H1 (cell line): ENCODE data around the gene TMEM45A. TPM values are rescaled to one million over a fixed set of nuclear protein-coding genes. Genes with fewer than 3 reads are reported as not detected.

Experiments used
- CTCF ChIA-PET: fragments of 300-600 bp; sonication (Branson Sonifier 250); formaldehyde crosslinking; loops from one replicate; lab custom pipeline; 2021; ENCODE audit not compliant: partially characterized antibody; lab: Charles Lee
- POLR2A ChIA-PET: fragments of 300-600 bp; sonication (Branson Sonifier 250); formaldehyde crosslinking; loops from one replicate; lab custom pipeline; 2021; ENCODE audit warnings: inconsistent platforms; ENCODE audit not compliant: partially characterized antibody; lab: Charles Lee
- DNase-seq, 2 experiments: peaks; one replicate each; pipeline versions ENCODE4 v3.0.0 to v3.0.0-alpha.2; 2010 to 2022; ENCODE audit warnings: low spot score in 2 of 2, low read depth in 1 of 2, mixed read lengths in 1 of 2
- FAIRE-seq: peaks from 2 replicates; lab custom pipeline; 2011; peaks lifted over from hg19 to GRCh38; lab: Jason Lieb, UNC
- H2AFZ ChIP-seq: 2 replicates; pipeline ENCODE4 v1.8.1; 2012; ENCODE audit warnings: low read length, inconsistent platforms
- H2AK5ac ChIP-seq: 2 replicates; pipeline ENCODE4 v1.6.1; 2013; ENCODE audit warnings: low read depth, low read length
- H2BK120ac ChIP-seq: replicated peaks from 2 replicates; pipeline ENCODE3; 2013; ENCODE audit warnings: low read depth, low read length, inconsistent platforms
- H2BK12ac ChIP-seq: 2 replicates; pipeline ENCODE4 v1.6.1; 2013; ENCODE audit warnings: low read depth, low read length
- H2BK15ac ChIP-seq: 2 replicates; pipeline ENCODE4 v1.6.1; 2013; ENCODE audit warnings: low read length
- H2BK20ac ChIP-seq: 2 replicates; pipeline ENCODE4 v1.6.1; 2013; ENCODE audit warnings: low read length
- H2BK5ac ChIP-seq: 2 replicates; pipeline ENCODE4 v1.6.1; 2013; ENCODE audit warnings: low read depth, low read length
- H3K14ac ChIP-seq: 2 replicates; pipeline ENCODE4 v1.6.1; 2013; ENCODE audit warnings: inconsistent platforms; ENCODE audit not compliant: insufficient read length
- H3K18ac ChIP-seq: 2 replicates; pipeline ENCODE4 v1.6.1; 2013; ENCODE audit warnings: low read length; ENCODE audit errors: extremely low read depth
- H3K23ac ChIP-seq: 2 replicates; pipeline ENCODE4 v1.6.1; 2013; ENCODE audit warnings: inconsistent platforms; ENCODE audit not compliant: insufficient read length
- H3K23me2 ChIP-seq: 2 replicates; pipeline ENCODE4 v1.6.1; 2013; ENCODE audit warnings: low read depth, low read length
- H3K27ac ChIP-seq: 2 replicates; pipeline ENCODE4 v1.6.1; 2011; ENCODE audit warnings: low read depth, low read length, inconsistent platforms
- H3K27me3 ChIP-seq, 4 experiments: replicated peaks in 1 of 4; 1 replicate in 1 of 4; 2 replicates in 3 of 4; pipeline versions ENCODE4 v1.6.1 to v1.8.1; 2011 to 2013; ENCODE audit warnings: low read length in 3 of 4, mild to moderate bottlenecking in 3 of 4, inconsistent platforms in 2 of 4, mixed read lengths in 2 of 4, moderate library complexity in 1 of 4; ENCODE audit not compliant: control insufficient read depth in 3 of 4, insufficient read depth in 3 of 4; ENCODE audit errors: extremely low read depth in 1 of 4
- H3K36me3 ChIP-seq, 4 experiments: 2 replicates each; pipeline versions ENCODE4 v1.6.1 to v1.8.1; 2011 to 2013; ENCODE audit warnings: mild to moderate bottlenecking in 4 of 4, low read length in 3 of 4, moderate library complexity in 2 of 4, control low read depth in 1 of 4, inconsistent platforms in 1 of 4; ENCODE audit not compliant: insufficient read depth in 4 of 4, control insufficient read depth in 2 of 4
- H3K4ac ChIP-seq: replicated peaks from 2 replicates; pipeline ENCODE3; 2013; ENCODE audit warnings: low read length, low read depth, mixed read lengths, inconsistent platforms; ENCODE audit not compliant: insufficient read length
- H3K4me1 ChIP-seq, 4 experiments: replicated peaks in 1 of 4; 1 replicate in 1 of 4; 2 replicates in 3 of 4; pipeline versions ENCODE4 v1.6.1 to v1.8.1; 2011 to 2013; ENCODE audit warnings: low read length in 3 of 4, inconsistent platforms in 2 of 4, mixed read lengths in 1 of 4; ENCODE audit not compliant: insufficient read depth in 4 of 4, control insufficient read depth in 3 of 4
- H3K4me2 ChIP-seq, 2 experiments: 2 replicates each; pipeline versions ENCODE4 v1.6.1 to v1.8.1; 2011 to 2013; ENCODE audit warnings: low read depth in 2 of 2, low read length in 2 of 2, control low read depth in 1 of 2, inconsistent platforms in 1 of 2, mild to moderate bottlenecking in 1 of 2; ENCODE audit not compliant: insufficient read depth in 1 of 2
- H3K4me3 ChIP-seq, 4 experiments: fragments of 200-600, 300-600 bp in 1 of 4; sonication (generic), shearing (Covaris generic), sonication (Bioruptor Twin) in 1 of 4; 2 replicates each; pipeline versions ENCODE4 v1.5.1 to v1.8.1; 2011 to 2016; ENCODE audit warnings: low read length in 4 of 4, low read depth in 3 of 4, control low read depth in 2 of 4, inconsistent platforms in 2 of 4, mild to moderate bottlenecking in 2 of 4, mixed read lengths in 1 of 4, moderate library complexity in 1 of 4; ENCODE audit not compliant: insufficient read depth in 2 of 4; ENCODE audit errors: extremely low read depth in 1 of 4
- H3K56ac ChIP-seq: replicated peaks from 2 replicates; pipeline ENCODE3; 2013; ENCODE audit warnings: low read depth, mild to moderate bottlenecking, mixed read lengths, low read length, inconsistent platforms; ENCODE audit not compliant: insufficient read length
- H3K79me1 ChIP-seq: 2 replicates; pipeline ENCODE4 v1.6.1; 2013; ENCODE audit warnings: low read depth, low read length, control low read depth
- H3K79me2 ChIP-seq, 2 experiments: 2 replicates each; pipeline versions ENCODE4 v1.6.1 to v1.8.1; 2012 to 2013; ENCODE audit warnings: low read length in 2 of 2, mild to moderate bottlenecking in 2 of 2, inconsistent platforms in 1 of 2; ENCODE audit not compliant: insufficient read depth in 2 of 2, control insufficient read depth in 1 of 2
- H3K9ac ChIP-seq, 4 experiments: replicated peaks in 1 of 4; 1 replicate in 1 of 4; 2 replicates in 3 of 4; pipeline versions ENCODE4 v1.6.1 to v1.8.1; 2011 to 2013; ENCODE audit warnings: low read depth in 3 of 4, low read length in 3 of 4, control low read depth in 2 of 4, mild to moderate bottlenecking in 2 of 4, moderate library complexity in 2 of 4, inconsistent platforms in 1 of 4; ENCODE audit errors: extremely low read depth in 1 of 4
- H3K9me3 ChIP-seq, 2 experiments: 2 replicates each; pipeline versions ENCODE4 v1.6.1 to v1.8.1; 2012 to 2013; ENCODE audit warnings: mild to moderate bottlenecking in 2 of 2, moderate library complexity in 2 of 2, control low read depth in 1 of 2, inconsistent platforms in 1 of 2, low read depth in 1 of 2, low read length in 1 of 2, mixed read lengths in 1 of 2; ENCODE audit not compliant: insufficient read depth in 2 of 2
- H4K20me1 ChIP-seq, 2 experiments: replicated peaks in 1 of 2; 2 replicates each; pipeline versions ENCODE3 to v1.8.1; 2011 to 2013; ENCODE audit warnings: inconsistent platforms in 2 of 2, low read length in 2 of 2, mild to moderate bottlenecking in 1 of 2; ENCODE audit not compliant: insufficient read depth in 2 of 2, control insufficient read depth in 1 of 2
- H4K5ac ChIP-seq: 2 replicates; pipeline ENCODE4 v1.6.1; 2013; ENCODE audit warnings: low read length, low read depth, mixed read lengths, inconsistent platforms; ENCODE audit not compliant: insufficient read length
- H4K8ac ChIP-seq: 2 replicates; pipeline ENCODE4 v1.8.0; 2013; ENCODE audit warnings: mild to moderate bottlenecking, moderate library complexity, low read length, inconsistent platforms; ENCODE audit not compliant: insufficient read depth; ENCODE audit errors: extremely low read depth
- H4K91ac ChIP-seq: replicated peaks from 2 replicates; pipeline ENCODE3; 2013; ENCODE audit warnings: low read length, mixed read lengths, inconsistent platforms; ENCODE audit not compliant: insufficient read length
- JUN ChIP-seq: IDR thresholded peaks from 2 replicates; pipeline ENCODE4 v1.6.1; 2011; ENCODE audit warnings: low read depth, mild to moderate bottlenecking, improper control_type of control experiment, low read length
- JUND ChIP-seq: IDR thresholded peaks from 2 replicates; pipeline ENCODE4 v1.6.1; 2011; ENCODE audit warnings: mild to moderate bottlenecking, improper control_type of control experiment, low read length
- SP2 ChIP-seq: IDR thresholded peaks from 2 replicates; pipeline ENCODE4 v1.6.1; 2012; ENCODE audit warnings: mild to moderate bottlenecking, low read length, inconsistent platforms
- WGBS, 2 experiments: shearing (Covaris generic) in 1 of 2; methylation state at CpG; one replicate each; pipeline versions ENCODE4 v1.1.6 to v1.1.7; 2013 to 2015; ENCODE audit warnings: low lambda C conversion rate in 2 of 2, mixed read lengths in 2 of 2, inconsistent platforms in 1 of 2, low coverage in 1 of 2, missing lambda C conversion rate in 1 of 2; ENCODE audit not compliant: insufficient replicate concordance in 2 of 2, insufficient coverage in 1 of 2, insufficient read length in 1 of 2; ENCODE audit errors: extremely low coverage in 1 of 2, missing lambda C conversion rate in 1 of 2; 5-methylcytosine and 5-hydroxymethylcytosine counted together
- polyA plus RNA-seq, 7 experiments: library from polyadenylated mRNA; depleted of rRNA in 3 of 7; stranded (reverse) in 5 of 7; unstranded in 2 of 7; fragments of >200 nt in 5 of 7; fragments of 200-250 nt in 2 of 7; gene quantifications; 1 replicate in 5 of 7; 2 replicates in 1 of 7; 4 replicates in 1 of 7; pipeline versions ENCODE4 v1.2.1 to v1.2.3, GENCODE V29; 2011 to 2013; ENCODE audit warnings: missing spikeins in 2 of 7, mixed read lengths in 2 of 7
- total RNA-seq: library from RNA; stranded (reverse); fragmentation: NEBNext Ultra II Directional; extraction: Animal tissue kit (Norgen Biotek cat#: 25700); gene quantifications from 2 replicates; pipeline ENCODE4 v1.2.1, GENCODE V29; 2021

The TMEM45A gene
- total and polyA plus RNA-seq, 2 of the 8 experiments (the other 6 are each of a cell fraction or from before 2014, with no cell fraction given), result 12.9 to 14.2 TPM

DNA sequence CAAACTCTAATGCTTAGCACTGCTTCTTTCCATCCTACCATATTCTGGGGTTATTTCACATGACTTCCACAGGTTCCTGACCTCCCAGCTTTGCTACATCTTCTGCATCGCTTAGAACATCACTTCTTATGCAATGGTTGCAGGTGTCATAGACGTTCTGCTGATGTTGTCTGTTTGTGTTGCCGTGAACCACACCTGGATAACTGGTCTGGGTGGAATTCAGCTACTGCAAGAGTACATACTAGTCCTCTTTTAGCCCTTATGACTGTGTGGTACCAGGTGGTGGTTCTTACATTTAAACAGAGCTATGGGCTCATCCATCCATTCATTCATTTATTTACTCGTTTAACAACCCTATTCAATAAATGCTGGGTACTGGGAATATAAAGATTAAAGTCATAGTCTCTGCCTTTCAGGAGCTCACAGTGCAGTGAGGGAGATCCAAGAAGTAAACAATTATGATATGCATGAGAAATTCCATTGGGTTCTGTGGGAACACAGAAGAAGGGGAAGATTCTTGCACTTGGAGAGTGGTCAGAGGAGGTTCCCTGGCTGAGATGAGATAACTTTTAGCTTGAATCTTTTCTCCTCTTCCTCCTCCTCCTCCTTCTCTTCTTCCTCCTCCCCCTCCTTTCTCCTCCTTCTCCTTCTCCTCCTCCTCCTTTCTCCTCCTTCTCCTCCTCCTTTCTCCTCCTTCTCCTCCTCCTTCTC, 30.8 kb downstream of the TMEM45A start:
- no peak overlapping the region for H4K5ac ChIP-seq
- H3K23ac ChIP-seq, result no peak overlapping the region
- no peak overlapping the region for H2BK5ac ChIP-seq
- H2BK12ac ChIP-seq, result no peak overlapping the region
- H2AFZ ChIP-seq, result no peak overlapping the region
- no peaks in the 10 kb centered on the region for H3K36me3 ChIP-seq
- no peak overlapping the region for H3K56ac ChIP-seq
- peaks cover 2% of the 10 kb centered on the region; the same call in 1 of the 2 replicates for H3K23me2 ChIP-seq
- H2BK15ac ChIP-seq, result no peak overlapping the region
- ChIA-PET CTCF (interaction anchor here (0.6 to 1.2 kb wide), 4 partner anchors 60 to 216 kb away, joined by 3 to 4 read pairs (median 4); no protein-coding TSS in a partner anchor), POLR2A (no interaction called here)
- H3K9ac ChIP-seq, result no peak overlapping the region
- no peaks in the 10 kb centered on the region for H3K27me3 ChIP-seq
- no peak overlapping the region for H2AK5ac ChIP-seq
- H3K4me1 ChIP-seq, result no peaks in the 10 kb centered on the region
- TF ChIP-seq JUND (no peak), SP2 (no peak), JUN (no peak)
- H2BK20ac ChIP-seq, result no peak overlapping the region
- WGBS, 2 experiments, result 89% methylated on average over 4 of the region's 4 CpGs; no CpG with 5 or more reads in 1 of the 2 experiments
- no peaks in the 10 kb centered on the region for H3K79me2 ChIP-seq
- H4K20me1 ChIP-seq, result no peaks in the 10 kb centered on the region
- H4K8ac ChIP-seq, result no peak overlapping the region
- FAIRE-seq, result no peak
- no peak overlapping the region for H3K18ac ChIP-seq
- DNase-seq, result no peak
- H3K14ac ChIP-seq, result no peak overlapping the region
- H3K4me3 ChIP-seq, result no peak overlapping the region
- H3K4me2 ChIP-seq, result no peak overlapping the region
- no peaks in the 10 kb centered on the region for H3K9me3 ChIP-seq
- no peak overlapping the region for H3K4ac ChIP-seq
- H3K79me1 ChIP-seq, result no peaks in the 10 kb centered on the region
- no peak overlapping the region for H4K91ac ChIP-seq
- H2BK120ac ChIP-seq, result no peak overlapping the region
- no peak overlapping the region for H3K27ac ChIP-seq
